HG03103 (cell line): ENCODE results near the gene C1S.
"Not testable (repeated sequence)": the region's sequence is repeated elsewhere in the genome, so short reads cannot be mapped to it uniquely, and the experiment has no call there.

Source experiments
- ATAC-seq: cut with Tn5 transposase; IDR thresholded peaks from one replicate; pipeline ENCODE4 v1.9.1; 2021; ENCODE audit warnings: low read depth; ENCODE audit not compliant: unreplicated experiment

Gene C1S

DNA sequence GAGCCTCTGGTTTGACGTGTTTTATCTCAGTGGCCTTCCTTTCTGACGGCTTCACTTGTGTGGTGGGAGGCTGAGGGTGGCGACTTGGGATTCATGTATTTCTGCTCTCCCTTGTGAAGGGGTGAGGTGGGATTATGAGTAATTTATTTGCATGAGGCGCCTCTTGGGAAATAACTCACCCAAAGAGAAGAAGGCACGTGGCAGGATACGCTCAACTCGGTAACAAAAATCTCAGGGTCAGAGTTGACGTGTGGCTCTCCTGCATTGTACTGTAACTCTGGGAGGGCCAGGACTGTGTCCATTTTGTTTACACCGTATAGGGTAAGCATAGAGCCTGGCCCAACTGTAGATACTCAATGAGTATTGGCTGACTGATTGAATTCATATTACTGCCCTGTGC lies 14.6 kb upstream of the C1S start:
- ATAC-seq: no peak

- no peak for ATAC-seq
Measured at GRCh38 chr12:7046383-7047105, 14.0 kb upstream of the C1S start.

DNA sequence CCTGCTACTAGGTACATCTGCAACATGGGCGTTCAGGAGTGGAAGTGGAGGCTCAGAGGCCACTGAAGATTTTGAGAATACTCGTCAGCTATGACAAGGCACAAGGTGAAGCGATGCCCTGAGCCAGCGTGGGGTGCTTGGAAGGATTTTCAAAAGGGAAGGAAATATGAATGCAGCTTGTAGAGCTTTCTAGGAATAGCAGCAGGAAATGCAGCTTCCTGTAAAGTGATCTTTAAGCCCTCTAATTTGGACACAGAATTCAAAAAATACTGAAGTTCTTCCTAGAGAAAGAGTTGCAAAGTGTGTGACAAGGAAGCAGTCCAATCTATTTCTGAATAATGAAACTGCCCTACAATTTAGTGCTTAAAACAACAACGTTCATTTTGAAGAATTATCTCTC lies 13.2 kb upstream of the C1S start:
- no peak for ATAC-seq

- not testable (repeated sequence) for ATAC-seq
Measured at GRCh38 chr12:7049445-7049951, 11.0 kb upstream of the C1S start.

DNA sequence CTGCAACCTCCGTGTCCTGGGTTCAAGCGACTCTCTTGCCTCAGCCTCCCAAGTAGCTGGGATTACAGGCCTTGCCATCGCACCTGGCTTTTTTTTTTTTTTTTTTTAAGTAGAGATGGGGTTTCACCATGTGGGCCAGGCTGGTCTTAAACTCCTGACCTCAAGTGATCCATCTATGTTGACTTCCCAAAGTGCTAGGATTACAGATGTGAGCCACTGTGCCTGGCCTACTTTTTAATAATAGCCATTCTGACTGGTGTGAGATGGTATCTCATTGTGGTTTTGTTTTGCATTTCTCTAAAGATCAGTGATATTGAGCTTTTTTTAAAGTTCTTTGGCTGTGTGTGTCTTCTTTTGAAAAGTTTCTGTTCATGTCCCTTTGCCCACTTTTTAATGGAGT lies 10.5 kb upstream of the C1S start:
- not testable (repeated sequence) for ATAC-seq

DNA sequence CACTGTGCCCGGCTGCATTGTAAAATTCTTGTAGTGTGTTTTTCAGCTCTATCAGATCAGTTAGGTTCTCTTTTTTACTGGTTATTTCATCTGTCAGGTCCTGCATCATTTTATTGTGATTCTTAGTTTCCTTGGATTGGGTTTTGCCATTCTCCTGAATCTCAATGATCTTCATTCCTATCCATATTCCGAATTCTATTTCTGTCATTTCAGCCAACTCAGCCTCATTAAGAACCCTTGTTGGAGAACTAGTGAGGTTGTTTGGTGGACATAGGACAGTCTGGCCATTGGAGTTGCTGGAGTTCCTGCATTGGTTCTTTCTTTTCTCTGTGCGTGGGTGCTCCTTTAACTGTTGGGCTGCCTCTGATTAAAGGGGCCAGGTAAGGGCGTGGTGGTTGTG lies 5.6 kb upstream of the C1S start:
- ATAC-seq: no peak

DNA sequence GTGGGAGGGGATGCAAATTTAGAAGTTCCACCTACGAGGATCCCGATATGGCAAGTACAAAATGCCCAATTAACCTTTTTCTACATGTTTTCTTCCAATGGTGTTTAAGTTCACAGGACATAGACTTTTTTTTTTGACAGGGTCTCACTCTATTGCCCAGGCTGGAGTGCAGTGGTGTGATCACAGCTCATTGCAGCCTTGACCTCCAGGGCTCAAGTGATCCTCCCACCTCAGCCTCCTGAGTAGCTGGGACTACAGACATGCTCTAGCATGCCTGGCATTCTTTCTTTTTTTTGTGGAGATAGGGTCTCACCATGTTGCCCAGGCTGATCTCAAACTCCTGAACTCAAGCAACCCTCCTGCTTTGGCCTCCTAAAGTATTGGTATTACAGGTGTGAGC lies 4.8 kb upstream of the C1S start:
- ATAC-seq: not testable (repeated sequence)

DNA sequence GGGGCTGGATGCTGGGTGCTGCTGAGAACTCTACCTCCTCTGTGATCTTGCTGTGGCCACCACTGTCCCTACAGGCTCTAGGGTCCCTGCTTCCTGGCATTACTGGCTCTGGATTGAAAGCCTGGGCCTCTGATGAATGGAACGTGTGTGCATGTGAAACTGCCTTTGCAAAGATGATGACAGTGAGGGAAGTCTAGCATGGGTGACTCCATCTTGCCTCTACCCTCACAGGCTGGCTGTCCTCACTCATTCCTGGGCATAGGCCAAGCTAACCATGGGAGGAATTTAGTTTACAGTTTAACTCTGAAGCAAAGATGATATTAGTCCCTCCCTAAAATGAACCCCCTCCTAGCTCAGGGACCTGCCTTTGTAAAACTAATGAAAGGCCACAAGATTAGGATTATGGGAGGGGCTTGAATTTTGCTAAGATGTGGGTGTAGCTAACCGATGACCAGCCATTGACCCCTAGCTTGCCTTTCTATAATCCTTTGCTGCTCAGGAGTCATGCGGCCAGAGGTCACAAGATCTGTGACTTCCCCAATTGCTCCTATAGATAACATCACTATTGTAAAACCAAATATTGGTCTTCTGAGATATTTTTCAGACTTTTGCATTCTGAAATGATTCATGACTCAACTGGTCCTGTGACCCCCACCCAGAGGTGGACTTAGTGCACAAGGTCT lies 2.2 kb upstream of the C1S start:
- no peak for ATAC-seq

- no peak for ATAC-seq
Measured at GRCh38 chr12:7058850-7059395, 1.6 kb upstream of the C1S start.

- ATAC-seq: no peak
Measured at GRCh38 chr12:7059780-7060179, 738 bp upstream of the C1S start.

- ATAC-seq: no peak
Measured at GRCh38 chr12:7061138-7061537, 620 bp downstream of the C1S start.

- no peak for ATAC-seq
Measured at GRCh38 chr12:7061596-7061995, 1.1 kb downstream of the C1S start.

- ATAC-seq: no peak
Measured at GRCh38 chr12:7064516-7064915, 4.0 kb downstream of the C1S start.

DNA sequence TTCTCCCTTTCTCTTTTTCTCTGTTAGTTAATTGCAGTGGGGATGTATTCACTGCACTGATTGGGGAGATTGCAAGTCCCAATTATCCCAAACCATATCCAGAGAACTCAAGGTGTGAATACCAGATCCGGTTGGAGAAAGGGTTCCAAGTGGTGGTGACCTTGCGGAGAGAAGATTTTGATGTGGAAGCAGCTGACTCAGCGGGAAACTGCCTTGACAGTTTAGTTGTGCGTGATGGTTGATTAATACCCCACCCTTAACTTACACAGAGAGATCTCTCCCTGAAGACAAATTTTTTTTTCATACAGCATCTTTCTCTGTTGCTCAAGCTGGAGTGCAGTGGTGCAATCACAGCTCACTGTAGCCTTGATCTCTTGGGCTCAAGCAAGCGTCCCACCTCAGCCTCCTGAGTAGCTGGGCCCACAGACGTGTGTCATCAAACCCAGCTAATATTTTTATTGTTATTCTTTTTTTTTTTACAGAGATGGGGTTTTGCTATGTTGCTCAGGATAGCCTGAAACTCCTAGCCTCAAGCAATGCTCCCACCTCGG lies 4.6 kb downstream of the C1S start:
- no peak for ATAC-seq

DNA sequence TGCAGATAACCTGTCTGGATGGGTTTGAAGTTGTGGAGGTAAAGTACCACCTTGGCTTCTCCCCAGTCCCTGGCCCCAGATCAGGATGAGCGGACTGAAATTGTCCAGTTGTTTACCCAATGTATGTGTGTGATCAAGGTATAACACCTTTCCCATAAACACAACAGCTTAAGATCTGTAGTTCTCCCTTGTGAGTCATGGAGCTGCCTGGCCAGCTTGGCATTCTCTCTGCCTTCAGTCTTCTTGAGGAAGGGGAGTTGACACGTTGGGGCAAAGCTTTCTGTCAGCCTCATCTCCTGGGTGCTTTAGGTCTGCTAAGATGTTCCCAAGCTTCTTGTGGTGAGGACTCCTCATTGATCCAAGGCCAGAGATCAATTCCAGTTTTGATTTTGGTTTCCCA lies 6.1 kb downstream of the C1S start:
- ATAC-seq: no peak

GRCh38 chr12:7067096-7067495 lies 6.6 kb downstream of the C1S start:
- ATAC-seq: no peak

DNA sequence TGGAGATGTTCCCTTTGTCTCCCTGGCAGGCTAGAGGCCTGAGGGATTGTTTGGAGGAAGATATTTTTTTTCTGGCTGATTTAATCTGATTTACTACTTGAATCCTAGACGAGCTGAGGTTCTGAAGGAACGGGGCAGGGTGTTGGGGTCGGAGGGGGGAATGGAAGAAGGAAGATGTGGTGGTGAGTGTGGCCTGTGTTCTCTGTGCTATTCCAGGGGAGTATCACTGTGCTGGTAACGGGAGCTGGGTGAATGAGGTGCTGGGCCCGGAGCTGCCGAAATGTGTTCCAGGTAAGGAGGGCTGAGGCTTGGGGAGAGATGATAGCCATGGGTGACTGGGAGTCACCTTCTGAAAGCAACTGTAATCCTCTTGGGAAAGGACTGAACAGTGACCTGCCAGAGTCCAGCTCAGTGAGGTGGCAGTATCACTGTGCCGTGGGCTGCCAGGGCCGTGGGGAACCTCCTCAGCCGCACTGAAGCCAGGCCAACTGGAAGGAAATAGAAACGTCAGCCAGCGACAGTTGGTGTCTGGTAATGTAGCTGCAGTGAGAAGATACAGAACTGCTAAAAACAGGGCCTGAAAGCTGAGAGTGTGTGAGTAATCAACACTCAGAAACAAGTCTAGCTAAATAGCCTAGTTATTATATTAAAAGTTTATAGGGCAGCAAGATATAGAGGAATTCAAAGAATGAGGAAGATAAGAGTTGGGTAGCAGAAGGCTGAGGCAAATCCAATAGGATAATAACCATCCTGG lies 7.9 kb downstream of the C1S start:
- no peak for ATAC-seq

DNA sequence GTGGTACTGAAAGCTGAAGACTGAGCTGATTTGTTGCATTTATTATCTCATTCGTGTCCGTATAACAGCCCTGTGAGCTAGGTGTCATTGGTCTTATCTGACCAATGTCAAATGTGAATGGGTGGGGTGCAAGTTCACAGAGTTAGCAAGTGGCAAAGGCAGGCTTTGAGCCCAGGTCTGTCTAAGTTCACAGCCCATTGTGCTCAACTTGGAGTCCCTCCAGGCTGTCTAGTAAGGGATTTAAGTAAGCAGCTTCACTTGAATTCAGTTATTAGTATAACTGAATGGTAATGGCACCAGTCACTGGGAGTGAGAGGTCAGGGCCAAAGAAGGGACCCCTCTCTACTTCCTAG lies 8.5 kb downstream of the C1S start:
- ATAC-seq: no peak

DNA sequence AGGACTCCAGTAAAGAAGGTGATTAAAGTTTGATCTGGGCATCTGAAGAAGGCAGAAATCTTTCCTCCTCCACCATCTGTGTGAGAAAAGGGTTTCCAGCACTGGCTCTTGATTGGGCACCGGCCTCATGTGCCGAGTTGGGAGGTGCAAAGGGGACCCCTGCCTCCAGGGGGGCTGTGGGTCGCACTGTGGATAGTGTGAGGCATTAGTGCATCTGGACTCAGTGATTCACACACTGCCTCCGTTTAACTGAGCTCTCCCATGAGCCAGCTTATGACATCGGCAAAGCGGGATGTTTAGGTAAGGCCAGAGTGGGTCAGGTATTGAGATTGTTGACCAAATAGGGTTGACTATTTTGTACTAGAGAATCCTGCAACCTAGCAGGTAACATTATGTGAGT lies 8.9 kb downstream of the C1S start:
- ATAC-seq: no peak

DNA sequence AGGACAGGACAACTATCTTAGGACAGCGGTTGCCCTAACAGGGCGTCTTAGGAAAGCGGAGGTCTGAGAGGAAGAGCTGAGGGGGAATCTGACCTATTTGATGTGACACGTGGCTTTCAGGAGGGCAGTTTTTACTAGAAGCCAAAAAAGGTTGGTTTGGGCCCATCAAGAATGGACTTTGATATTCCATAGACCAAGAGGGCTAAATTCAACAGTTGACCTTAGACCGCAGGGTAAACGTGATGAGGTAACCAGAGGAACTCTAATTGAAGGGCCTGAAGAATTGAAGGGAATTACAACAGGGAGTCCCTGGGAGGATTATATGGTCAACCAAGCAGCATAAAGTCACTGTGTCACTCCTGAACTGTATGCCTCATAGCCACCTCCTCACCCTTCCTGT lies 11.5 kb downstream of the C1S start:
- no peak for ATAC-seq

GRCh38 chr12:7072554-7072953 lies 12.0 kb downstream of the C1S start:
- ATAC-seq: no peak
